SK-N-SH (cell line): ENCODE results near the gene ELAC1. TPM values are rescaled to one million over a fixed set of nuclear protein-coding genes. Genes with fewer than 3 reads are reported as not detected.

Experiments
- CTCF ChIA-PET: fragments of 300-600, 350-600 bp; formaldehyde crosslinking; extraction: SDS; loops from one replicate; lab custom pipeline; 2021; lab: Yijun Ruan, JAX
- POLR2A ChIA-PET: fragments of 350-600 bp; sonication (Branson Sonifier 250); formaldehyde crosslinking; extraction: SDS; loops from one replicate; lab custom pipeline; 2020; ENCODE audit warnings: antibody characterized with exemption, inconsistent platforms; lab: Yijun Ruan, JAX
- DNase-seq: peaks from one replicate; pipeline ENCODE4 v3.0.0; 2012
- H2AFZ ChIP-seq: fragments of 200-600 bp; sonication (generic); 2 replicates; pipeline ENCODE4 v1.8.1; 2016; ENCODE audit warnings: antibody characterized with exemption, mild to moderate bottlenecking, low read depth
- H3F3A ChIP-seq: fragments of 200-600 bp; sonication (generic); replicated peaks from 2 replicates; pipeline ENCODE3; 2016; ENCODE audit warnings: antibody characterized with exemption, mild to moderate bottlenecking; ENCODE audit not compliant: insufficient read depth
- H3K27ac ChIP-seq, 2 experiments: fragments of 200-500 bp in 1 of 2; fragments of 200-600 bp in 1 of 2; sonication (Bioruptor generic) in 1 of 2; sonication (generic), shearing (Covaris generic) in 1 of 2; 2 replicates each; pipeline versions ENCODE4 v1.5.1 to v1.6.1; 2014 to 2016; ENCODE audit warnings: low read depth in 2 of 2, inconsistent platforms in 1 of 2, low read length in 1 of 2, mild to moderate bottlenecking in 1 of 2, mixed read lengths in 1 of 2
- H3K27me3 ChIP-seq: fragments of 200-600 bp; sonication (generic), shearing (Covaris generic); 2 replicates; pipeline ENCODE4 v1.6.1; 2016; ENCODE audit warnings: mixed run types; ENCODE audit not compliant: insufficient read depth
- H3K36me3 ChIP-seq, 2 experiments: fragments of 200-500 bp in 1 of 2; fragments of 200-600 bp in 1 of 2; sonication (Bioruptor generic) in 1 of 2; sonication (generic) in 1 of 2; replicated peaks in 1 of 2; 2 replicates each; pipeline versions ENCODE3 to v1.5.1; 2014 to 2016; ENCODE audit warnings: low read length in 1 of 2, mild to moderate bottlenecking in 1 of 2; ENCODE audit not compliant: insufficient read depth in 2 of 2, control insufficient read depth in 1 of 2
- H3K4me1 ChIP-seq, 2 experiments: fragments of 200-500 bp in 1 of 2; fragments of 200-600 bp in 1 of 2; sonication (Bioruptor generic) in 1 of 2; sonication (generic), shearing (Covaris generic) in 1 of 2; 2 replicates each; pipeline versions ENCODE4 v1.5.1 to v1.6.1; 2014 to 2016; ENCODE audit warnings: low read depth in 1 of 2, low read length in 1 of 2, mixed run types in 1 of 2; ENCODE audit not compliant: insufficient read depth in 2 of 2, control insufficient read depth in 1 of 2
- H3K4me2 ChIP-seq: fragments of 200-600 bp; sonication (generic), shearing (Covaris generic); 2 replicates; pipeline ENCODE4 v1.6.1; 2017; ENCODE audit warnings: mixed run types
- H3K4me3 ChIP-seq, 2 experiments: fragments of 200-500 bp in 1 of 2; fragments of 200-600 bp in 1 of 2; sonication (Bioruptor generic) in 1 of 2; sonication (generic), shearing (Covaris generic) in 1 of 2; 2 replicates each; pipeline versions ENCODE4 v1.5.1 to v1.8.1; 2014 to 2016; ENCODE audit warnings: low read depth in 2 of 2, inconsistent platforms in 1 of 2, low read length in 1 of 2, mild to moderate bottlenecking in 1 of 2, mixed read lengths in 1 of 2, moderate library complexity in 1 of 2
- H3K79me2 ChIP-seq: fragments of 200-600 bp; sonication (generic); 2 replicates; pipeline ENCODE4 v1.8.1; 2017; ENCODE audit warnings: mild to moderate bottlenecking; ENCODE audit not compliant: insufficient read depth
- H3K9ac ChIP-seq: fragments of 200-600 bp; sonication (generic); 2 replicates; pipeline ENCODE4 v1.6.1; 2017; ENCODE audit warnings: mixed run types
- H3K9me2 ChIP-seq: fragments of 200-600 bp; sonication (generic); 2 replicates; pipeline ENCODE4 v1.6.1; 2017; ENCODE audit warnings: mixed run types
- H3K9me3 ChIP-seq: fragments of 200-600 bp; sonication (generic); 2 replicates; pipeline ENCODE4 v1.6.1; 2017; ENCODE audit warnings: mixed run types, mild to moderate bottlenecking, moderate library complexity
- H4K20me1 ChIP-seq: fragments of 200-600 bp; sonication (generic); 2 replicates; pipeline ENCODE4 v1.6.1; 2017; ENCODE audit warnings: mild to moderate bottlenecking, mixed run types; ENCODE audit not compliant: insufficient read depth
- ELF1 ChIP-seq: IDR thresholded peaks from 2 replicates; pipeline ENCODE4 v1.4.0; 2012
- EP300 ChIP-seq, 2 experiments: IDR thresholded peaks; 2 replicates each; pipeline versions ENCODE4 v1.4.0 to v1.6.1; 2012; ENCODE audit warnings: borderline replicate concordance in 1 of 2, low read depth in 1 of 2, low read length in 1 of 2
- EZH2phosphoT487 ChIP-seq: fragments of 200-600 bp; sonication (generic); IDR thresholded peaks from 2 replicates; pipeline ENCODE4 v1.6.1; 2017; ENCODE audit warnings: low read depth, mixed run types, mild to moderate bottlenecking, antibody characterized with exemption, moderate library complexity, borderline replicate concordance
- FOXJ3 ChIP-seq: sonication (generic); formaldehyde crosslinking; IDR thresholded peaks from 2 replicates; pipeline ENCODE4 v1.5.1; 2020; ENCODE audit warnings: mild to moderate bottlenecking, missing genetic modification reagents
- FOXM1 ChIP-seq: IDR thresholded peaks from 2 replicates; pipeline ENCODE4 v1.4.0; 2012; ENCODE audit warnings: low read depth, mild to moderate bottlenecking
- GATA2 ChIP-seq: sonication (generic); formaldehyde crosslinking; IDR thresholded peaks from 2 replicates; pipeline ENCODE4 v1.5.0; 2020; ENCODE audit warnings: mild to moderate bottlenecking, missing genetic modification reagents
- MXI1 ChIP-seq: IDR thresholded peaks from 2 replicates; pipeline ENCODE4 v1.6.1; 2012; ENCODE audit warnings: mild to moderate bottlenecking, low read depth, low read length, improper control_type of control experiment
- NRF1 ChIP-seq: IDR thresholded peaks from 2 replicates; pipeline ENCODE4 v1.6.1; 2012; ENCODE audit warnings: low read depth, mild to moderate bottlenecking, low read length
- POLR2AphosphoS5 ChIP-seq: IDR thresholded peaks from 2 replicates; pipeline ENCODE4 v1.6.1; 2012; ENCODE audit warnings: low read depth, low read length
- RCOR1 ChIP-seq: fragments of 150-350 bp; IDR thresholded peaks from 2 replicates; pipeline ENCODE4 v1.6.1; 2017; ENCODE audit warnings: antibody characterized with exemption, low read length
- RFX5 ChIP-seq: IDR thresholded peaks from 2 replicates; pipeline ENCODE4 v1.6.1; 2012; ENCODE audit warnings: mild to moderate bottlenecking, improper control_type of control experiment, low read length
- TAF1 ChIP-seq: IDR thresholded peaks from 2 replicates; pipeline ENCODE4 v1.6.1; 2012; ENCODE audit warnings: low read depth, mild to moderate bottlenecking, low read length, moderate library complexity, borderline replicate concordance
- WGBS: methylation state at CpG from one replicate; pipeline ENCODE4 v1.1.6; 2017; ENCODE audit warnings: low lambda C conversion rate; 5-methylcytosine and 5-hydroxymethylcytosine counted together
- polyA plus RNA-seq, 3 experiments: library from polyadenylated mRNA; depleted of rRNA; stranded (reverse); fragments of >200 nt; gene quantifications; 2 replicates each; pipeline ENCODE4 v1.2.3, GENCODE V29; 2012
- TF ChIP-seq, protein P1 (sequence below): IDR thresholded peaks from 2 replicates; pipeline ENCODE4 v1.6.1; 2012; ENCODE audit warnings: mild to moderate bottlenecking, low read depth, low read length, moderate library complexity
- TF ChIP-seq, protein P2 (sequence below): fragments of 150-350 bp; IDR thresholded peaks from 2 replicates; pipeline ENCODE4 v1.6.1; 2017; ENCODE audit warnings: antibody characterized with exemption, low read length, low read depth, borderline replicate concordance
- TF ChIP-seq, protein P3 (sequence below): fragments of 200-600 bp; sonication (generic); IDR thresholded peaks from 2 replicates; pipeline ENCODE4 v1.6.1; 2017; ENCODE audit warnings: antibody characterized with exemption, mild to moderate bottlenecking, moderate library complexity

Gene ELAC1
- polyA plus RNA-seq, 1 of the 3 experiments (the other 2 are of a cell fraction), result 10.8 TPM

DNA sequence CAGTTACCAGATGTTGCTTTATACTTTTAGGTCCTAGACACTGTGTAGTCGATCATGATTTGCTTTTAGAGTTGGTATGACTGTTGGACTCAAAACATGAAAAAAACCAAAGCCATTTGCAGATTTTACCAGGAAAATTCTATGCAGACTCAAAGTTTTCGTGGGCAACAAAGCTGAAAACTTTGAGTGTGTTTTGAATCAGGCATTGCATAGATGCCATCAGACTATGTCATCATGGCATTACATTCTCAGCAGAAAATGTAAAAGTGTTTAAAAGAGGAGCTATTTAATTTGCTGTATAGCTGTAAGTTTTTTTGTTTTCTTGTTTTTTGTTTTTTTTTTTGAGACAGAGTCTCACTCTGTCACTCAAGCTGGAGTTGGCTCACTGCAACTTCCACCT is 43.5 kb upstream of the ELAC1 start:
- WGBS, result 93% methylated on average over 2 of the region's 2 CpGs
- DNase-seq, result no peak

More for the DNA sequence above, 43.5 kb upstream of the ELAC1 start:
- Histone ChIP-seq H2AFZ (no peak overlapping the region), H3K36me3 (peaks cover 62% of the 10 kb centered on the region in 2 experiments), H3K79me2 (no peaks in the 10 kb centered on the region), H3K4me3 (no peak overlapping the region), H3K9me2 (no peaks in the 10 kb centered on the region), H3K4me1 (no peaks in the 10 kb centered on the region), H3K27ac (no peak overlapping the region), H4K20me1 (no peaks in the 10 kb centered on the region), H3K27me3 (no peaks in the 10 kb centered on the region), H3K4me2 (no peak overlapping the region), H3F3A (no peaks in the 10 kb centered on the region), H3K9me3 (peaks cover 10% of the 10 kb centered on the region; the same call in 1 of the 2 replicates), H3K9ac (no peak overlapping the region)
- ChIA-PET CTCF (no interaction called here), POLR2A (no interaction called here)
- TF ChIP-seq POLR2AphosphoS5 (no peak), ELF1 (no peak), TAF1 (no peak), FOXJ3 (CRISPR knock-in tag) (no peak), EZH2phosphoT487 (no peak), RCOR1 (no peak), NRF1 (no peak), EP300 (IDR thresholded peaks at IDR 0.05; ENCODE audit: borderline replicate concordance in 1 of 2, low read depth in 1 of 2, low read length in 1 of 2) (no peak), MXI1 (no peak), RFX5 (no peak), GATA2 (CRISPR knock-in tag) (no peak), FOXM1 (no peak)
- TF ChIP-seq, protein P1, sequence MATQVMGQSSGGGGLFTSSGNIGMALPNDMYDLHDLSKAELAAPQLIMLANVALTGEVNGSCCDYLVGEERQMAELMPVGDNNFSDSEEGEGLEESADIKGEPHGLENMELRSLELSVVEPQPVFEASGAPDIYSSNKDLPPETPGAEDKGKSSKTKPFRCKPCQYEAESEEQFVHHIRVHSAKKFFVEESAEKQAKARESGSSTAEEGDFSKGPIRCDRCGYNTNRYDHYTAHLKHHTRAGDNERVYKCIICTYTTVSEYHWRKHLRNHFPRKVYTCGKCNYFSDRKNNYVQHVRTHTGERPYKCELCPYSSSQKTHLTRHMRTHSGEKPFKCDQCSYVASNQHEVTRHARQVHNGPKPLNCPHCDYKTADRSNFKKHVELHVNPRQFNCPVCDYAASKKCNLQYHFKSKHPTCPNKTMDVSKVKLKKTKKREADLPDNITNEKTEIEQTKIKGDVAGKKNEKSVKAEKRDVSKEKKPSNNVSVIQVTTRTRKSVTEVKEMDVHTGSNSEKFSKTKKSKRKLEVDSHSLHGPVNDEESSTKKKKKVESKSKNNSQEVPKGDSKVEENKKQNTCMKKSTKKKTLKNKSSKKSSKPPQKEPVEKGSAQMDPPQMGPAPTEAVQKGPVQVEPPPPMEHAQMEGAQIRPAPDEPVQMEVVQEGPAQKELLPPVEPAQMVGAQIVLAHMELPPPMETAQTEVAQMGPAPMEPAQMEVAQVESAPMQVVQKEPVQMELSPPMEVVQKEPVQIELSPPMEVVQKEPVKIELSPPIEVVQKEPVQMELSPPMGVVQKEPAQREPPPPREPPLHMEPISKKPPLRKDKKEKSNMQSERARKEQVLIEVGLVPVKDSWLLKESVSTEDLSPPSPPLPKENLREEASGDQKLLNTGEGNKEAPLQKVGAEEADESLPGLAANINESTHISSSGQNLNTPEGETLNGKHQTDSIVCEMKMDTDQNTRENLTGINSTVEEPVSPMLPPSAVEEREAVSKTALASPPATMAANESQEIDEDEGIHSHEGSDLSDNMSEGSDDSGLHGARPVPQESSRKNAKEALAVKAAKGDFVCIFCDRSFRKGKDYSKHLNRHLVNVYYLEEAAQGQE, result no peak
- TF ChIP-seq, protein P2, sequence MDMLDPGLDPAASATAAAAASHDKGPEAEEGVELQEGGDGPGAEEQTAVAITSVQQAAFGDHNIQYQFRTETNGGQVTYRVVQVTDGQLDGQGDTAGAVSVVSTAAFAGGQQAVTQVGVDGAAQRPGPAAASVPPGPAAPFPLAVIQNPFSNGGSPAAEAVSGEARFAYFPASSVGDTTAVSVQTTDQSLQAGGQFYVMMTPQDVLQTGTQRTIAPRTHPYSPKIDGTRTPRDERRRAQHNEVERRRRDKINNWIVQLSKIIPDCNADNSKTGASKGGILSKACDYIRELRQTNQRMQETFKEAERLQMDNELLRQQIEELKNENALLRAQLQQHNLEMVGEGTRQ, result no peak
- TF ChIP-seq, protein P3, sequence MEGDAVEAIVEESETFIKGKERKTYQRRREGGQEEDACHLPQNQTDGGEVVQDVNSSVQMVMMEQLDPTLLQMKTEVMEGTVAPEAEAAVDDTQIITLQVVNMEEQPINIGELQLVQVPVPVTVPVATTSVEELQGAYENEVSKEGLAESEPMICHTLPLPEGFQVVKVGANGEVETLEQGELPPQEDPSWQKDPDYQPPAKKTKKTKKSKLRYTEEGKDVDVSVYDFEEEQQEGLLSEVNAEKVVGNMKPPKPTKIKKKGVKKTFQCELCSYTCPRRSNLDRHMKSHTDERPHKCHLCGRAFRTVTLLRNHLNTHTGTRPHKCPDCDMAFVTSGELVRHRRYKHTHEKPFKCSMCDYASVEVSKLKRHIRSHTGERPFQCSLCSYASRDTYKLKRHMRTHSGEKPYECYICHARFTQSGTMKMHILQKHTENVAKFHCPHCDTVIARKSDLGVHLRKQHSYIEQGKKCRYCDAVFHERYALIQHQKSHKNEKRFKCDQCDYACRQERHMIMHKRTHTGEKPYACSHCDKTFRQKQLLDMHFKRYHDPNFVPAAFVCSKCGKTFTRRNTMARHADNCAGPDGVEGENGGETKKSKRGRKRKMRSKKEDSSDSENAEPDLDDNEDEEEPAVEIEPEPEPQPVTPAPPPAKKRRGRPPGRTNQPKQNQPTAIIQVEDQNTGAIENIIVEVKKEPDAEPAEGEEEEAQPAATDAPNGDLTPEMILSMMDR, result no peak
